ENCODE measurements around the gene CLCN7. TPM values are rescaled to one million over a fixed set of nuclear protein-coding genes. Genes with fewer than 3 reads are reported as not detected.
A peak's percentile ranks its signal among the peaks of the same experiment; 100 is the strongest.

The CLCN7 gene
- total RNA-seq, 1 experiment from 2014 or later = 64.0 TPM

DNA sequence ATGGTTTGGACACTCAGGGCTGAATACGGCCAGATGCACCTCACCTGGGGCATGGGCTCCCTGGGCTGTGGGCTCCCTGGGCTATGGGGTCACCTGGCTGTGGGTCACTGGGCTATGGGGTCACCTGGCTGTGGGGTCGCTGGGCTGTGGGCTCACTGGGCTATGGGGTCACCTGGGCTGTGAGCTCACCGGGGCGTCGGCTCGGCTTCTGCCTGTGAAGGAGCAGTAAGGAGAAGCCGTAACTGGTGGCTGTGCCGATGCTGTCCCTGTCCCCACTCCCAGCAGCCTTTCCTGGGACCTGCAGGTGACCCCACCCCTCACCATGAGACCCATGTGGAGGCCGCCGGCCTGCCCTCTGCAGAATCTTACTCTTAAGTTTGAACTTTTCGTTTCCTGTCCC, 45.8 kb downstream of the CLCN7 start:
- H3K27ac ChIP-seq (ENCODE audit: low read depth, low read length) = no peak overlapping the region; the same call in 1 of the 2 replicates
- BruUV-seq (replicated peaks) = no TSS peak
- H2AFZ ChIP-seq (ENCODE audit: low read depth, low read length, poor library complexity, severe bottlenecking) = no peak overlapping the region
- no peaks in the 10 kb centered on the region for H3K9me2 ChIP-seq (ENCODE audit: insufficient read depth)
- intact Hi-C loops (cut with micrococcal nuclease) = no loop called here
- H3K9me3 ChIP-seq (ENCODE audit: control insufficient read depth in 1 of 2, insufficient read depth in 1 of 2, low read depth in 1 of 2, low read length in 2 of 2) = no peaks in the 10 kb centered on the region
- POLR2A ChIA-PET = interaction anchor here (0.6 kb wide), 1 partner anchor 183 kb away, joined by 3 read pairs; no protein-coding TSS in a partner anchor
- H3K36me3 ChIP-seq (ENCODE audit: control insufficient read depth in 1 of 2, insufficient read depth in 2 of 2, low read length in 2 of 2) = no peaks in the 10 kb centered on the region
- no peak overlapping the region for H3K4me3 ChIP-seq (replicated peaks in 1 of 2; ENCODE audit: low read depth in 1 of 2, low read length in 2 of 2)
- peak overlapping the region; percentile 26; the same call in 1 of the 2 replicates for H3K4me2 ChIP-seq (ENCODE audit: low read length)
- no peak for TF ChIP-seq ZFX (IDR thresholded peaks at IDR 0.05)
- TF ChIP-seq, protein P1, sequence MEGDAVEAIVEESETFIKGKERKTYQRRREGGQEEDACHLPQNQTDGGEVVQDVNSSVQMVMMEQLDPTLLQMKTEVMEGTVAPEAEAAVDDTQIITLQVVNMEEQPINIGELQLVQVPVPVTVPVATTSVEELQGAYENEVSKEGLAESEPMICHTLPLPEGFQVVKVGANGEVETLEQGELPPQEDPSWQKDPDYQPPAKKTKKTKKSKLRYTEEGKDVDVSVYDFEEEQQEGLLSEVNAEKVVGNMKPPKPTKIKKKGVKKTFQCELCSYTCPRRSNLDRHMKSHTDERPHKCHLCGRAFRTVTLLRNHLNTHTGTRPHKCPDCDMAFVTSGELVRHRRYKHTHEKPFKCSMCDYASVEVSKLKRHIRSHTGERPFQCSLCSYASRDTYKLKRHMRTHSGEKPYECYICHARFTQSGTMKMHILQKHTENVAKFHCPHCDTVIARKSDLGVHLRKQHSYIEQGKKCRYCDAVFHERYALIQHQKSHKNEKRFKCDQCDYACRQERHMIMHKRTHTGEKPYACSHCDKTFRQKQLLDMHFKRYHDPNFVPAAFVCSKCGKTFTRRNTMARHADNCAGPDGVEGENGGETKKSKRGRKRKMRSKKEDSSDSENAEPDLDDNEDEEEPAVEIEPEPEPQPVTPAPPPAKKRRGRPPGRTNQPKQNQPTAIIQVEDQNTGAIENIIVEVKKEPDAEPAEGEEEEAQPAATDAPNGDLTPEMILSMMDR (IDR thresholded peaks at IDR 0.05 in 2 of 3, conservative IDR thresholded peaks at IDR 0.05 in 1 of 3; ENCODE audit: borderline replicate concordance in 1 of 3, insufficient read depth in 1 of 3, low read depth in 2 of 3, low read length in 2 of 3) = no peak
- no peak for TF ChIP-seq POLR2A (IDR thresholded peaks at IDR 0.05; ENCODE audit: borderline replicate concordance, extremely low read depth, insufficient read depth, insufficient read length)
- no peak for TF ChIP-seq SP1 (IDR thresholded peaks at IDR 0.05; ENCODE audit: low read depth)
- TF ChIP-seq CEBPB (IDR thresholded peaks at IDR 0.05; ENCODE audit: low read depth) = no peak
- no peak for TF ChIP-seq ZNF274 (IDR thresholded peaks at IDR 0.05; ENCODE audit: low read depth, low read length)
- TF ChIP-seq EGR1 (IDR thresholded peaks at IDR 0.05; ENCODE audit: low read depth) = no peak
- TF ChIP-seq, protein P2, sequence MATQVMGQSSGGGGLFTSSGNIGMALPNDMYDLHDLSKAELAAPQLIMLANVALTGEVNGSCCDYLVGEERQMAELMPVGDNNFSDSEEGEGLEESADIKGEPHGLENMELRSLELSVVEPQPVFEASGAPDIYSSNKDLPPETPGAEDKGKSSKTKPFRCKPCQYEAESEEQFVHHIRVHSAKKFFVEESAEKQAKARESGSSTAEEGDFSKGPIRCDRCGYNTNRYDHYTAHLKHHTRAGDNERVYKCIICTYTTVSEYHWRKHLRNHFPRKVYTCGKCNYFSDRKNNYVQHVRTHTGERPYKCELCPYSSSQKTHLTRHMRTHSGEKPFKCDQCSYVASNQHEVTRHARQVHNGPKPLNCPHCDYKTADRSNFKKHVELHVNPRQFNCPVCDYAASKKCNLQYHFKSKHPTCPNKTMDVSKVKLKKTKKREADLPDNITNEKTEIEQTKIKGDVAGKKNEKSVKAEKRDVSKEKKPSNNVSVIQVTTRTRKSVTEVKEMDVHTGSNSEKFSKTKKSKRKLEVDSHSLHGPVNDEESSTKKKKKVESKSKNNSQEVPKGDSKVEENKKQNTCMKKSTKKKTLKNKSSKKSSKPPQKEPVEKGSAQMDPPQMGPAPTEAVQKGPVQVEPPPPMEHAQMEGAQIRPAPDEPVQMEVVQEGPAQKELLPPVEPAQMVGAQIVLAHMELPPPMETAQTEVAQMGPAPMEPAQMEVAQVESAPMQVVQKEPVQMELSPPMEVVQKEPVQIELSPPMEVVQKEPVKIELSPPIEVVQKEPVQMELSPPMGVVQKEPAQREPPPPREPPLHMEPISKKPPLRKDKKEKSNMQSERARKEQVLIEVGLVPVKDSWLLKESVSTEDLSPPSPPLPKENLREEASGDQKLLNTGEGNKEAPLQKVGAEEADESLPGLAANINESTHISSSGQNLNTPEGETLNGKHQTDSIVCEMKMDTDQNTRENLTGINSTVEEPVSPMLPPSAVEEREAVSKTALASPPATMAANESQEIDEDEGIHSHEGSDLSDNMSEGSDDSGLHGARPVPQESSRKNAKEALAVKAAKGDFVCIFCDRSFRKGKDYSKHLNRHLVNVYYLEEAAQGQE (IDR thresholded peaks at IDR 0.05; ENCODE audit: low read depth) = no peak
- TF ChIP-seq POLR2AphosphoS5 (IDR thresholded peaks at IDR 0.05; ENCODE audit: low read depth, low read length) = no peak
- TF ChIP-seq FOSL1 (IDR thresholded peaks at IDR 0.05; ENCODE audit: low read depth) = no peak
- TF ChIP-seq, protein P3, sequence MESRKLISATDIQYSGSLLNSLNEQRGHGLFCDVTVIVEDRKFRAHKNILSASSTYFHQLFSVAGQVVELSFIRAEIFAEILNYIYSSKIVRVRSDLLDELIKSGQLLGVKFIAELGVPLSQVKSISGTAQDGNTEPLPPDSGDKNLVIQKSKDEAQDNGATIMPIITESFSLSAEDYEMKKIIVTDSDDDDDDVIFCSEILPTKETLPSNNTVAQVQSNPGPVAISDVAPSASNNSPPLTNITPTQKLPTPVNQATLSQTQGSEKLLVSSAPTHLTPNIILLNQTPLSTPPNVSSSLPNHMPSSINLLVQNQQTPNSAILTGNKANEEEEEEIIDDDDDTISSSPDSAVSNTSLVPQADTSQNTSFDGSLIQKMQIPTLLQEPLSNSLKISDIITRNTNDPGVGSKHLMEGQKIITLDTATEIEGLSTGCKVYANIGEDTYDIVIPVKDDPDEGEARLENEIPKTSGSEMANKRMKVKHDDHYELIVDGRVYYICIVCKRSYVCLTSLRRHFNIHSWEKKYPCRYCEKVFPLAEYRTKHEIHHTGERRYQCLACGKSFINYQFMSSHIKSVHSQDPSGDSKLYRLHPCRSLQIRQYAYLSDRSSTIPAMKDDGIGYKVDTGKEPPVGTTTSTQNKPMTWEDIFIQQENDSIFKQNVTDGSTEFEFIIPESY (IDR thresholded peaks at IDR 0.05; ENCODE audit: extremely low read depth, insufficient replicate concordance, low read length) = no peak
- TF ChIP-seq, protein P4, sequence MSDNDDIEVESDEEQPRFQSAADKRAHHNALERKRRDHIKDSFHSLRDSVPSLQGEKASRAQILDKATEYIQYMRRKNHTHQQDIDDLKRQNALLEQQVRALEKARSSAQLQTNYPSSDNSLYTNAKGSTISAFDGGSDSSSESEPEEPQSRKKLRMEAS (IDR thresholded peaks at IDR 0.05) = no peak
- no peak for TF ChIP-seq EZH2phosphoT487 (IDR thresholded peaks at IDR 0.05; ENCODE audit: borderline replicate concordance)
- no peak for TF ChIP-seq SIN3A (IDR thresholded peaks at IDR 0.05; ENCODE audit: low read depth)
- TF ChIP-seq SRF (IDR thresholded peaks at IDR 0.05; ENCODE audit: low read depth) = no peak
- TF ChIP-seq, protein P5, sequence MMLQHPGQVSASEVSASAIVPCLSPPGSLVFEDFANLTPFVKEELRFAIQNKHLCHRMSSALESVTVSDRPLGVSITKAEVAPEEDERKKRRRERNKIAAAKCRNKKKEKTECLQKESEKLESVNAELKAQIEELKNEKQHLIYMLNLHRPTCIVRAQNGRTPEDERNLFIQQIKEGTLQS (IDR thresholded peaks at IDR 0.05) = no peak
- ATAC-seq (peak; percentile 8; the same call in 1 of the 2 replicates), DNase-seq (ENCODE audit: low read depth, low spot score) (no peak)
- H3K9ac ChIP-seq (ENCODE audit: low read length) = peak overlapping the region; percentile 13
- peaks cover 0 to 12% of the 10 kb centered on the region in 2 experiments; a peak in 2 of 4 replicates for H3K4me1 ChIP-seq (ENCODE audit: control insufficient read depth in 1 of 2, insufficient read depth in 2 of 2, low read length in 2 of 2)
- no peaks in the 10 kb centered on the region for H3K79me2 ChIP-seq (ENCODE audit: insufficient read depth, low read length)
- no peaks in the 10 kb centered on the region for H3K27me3 ChIP-seq (ENCODE audit: insufficient read depth, low read length)
- CTCF ChIA-PET = no interaction called here
- RAD21 ChIA-PET (ENCODE audit: low non-redundant PET in 1 of 2, low total read pairs in 2 of 2, uncharacterized antibody in 2 of 2, unreplicated experiment in 2 of 2) = no interaction called here
- H4K20me1 ChIP-seq (ENCODE audit: insufficient read depth) = no peaks in the 10 kb centered on the region
